ENCODE data around the gene YDJC.

YDJC gene

DNA sequence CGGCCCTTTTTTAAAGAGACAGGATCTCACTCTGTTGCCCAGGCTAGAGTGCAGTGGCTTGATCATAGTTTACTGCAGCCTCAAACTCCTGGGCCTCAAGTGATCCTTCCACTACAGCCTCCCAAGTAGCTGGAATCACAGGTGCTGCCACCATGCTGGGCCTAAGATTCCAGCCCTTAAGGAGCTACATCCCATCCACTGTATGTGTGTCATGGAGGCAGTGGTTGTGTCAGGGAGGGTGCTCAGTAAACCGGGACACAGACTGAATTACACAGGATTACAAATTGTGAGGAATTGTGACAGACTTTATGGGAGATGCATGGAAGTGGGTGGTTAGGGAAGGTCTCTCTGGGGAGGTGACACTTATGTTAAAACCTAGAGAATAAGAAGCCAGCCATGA, 33.9 kb upstream of the YDJC start:
- TF ChIP-seq, protein P1, sequence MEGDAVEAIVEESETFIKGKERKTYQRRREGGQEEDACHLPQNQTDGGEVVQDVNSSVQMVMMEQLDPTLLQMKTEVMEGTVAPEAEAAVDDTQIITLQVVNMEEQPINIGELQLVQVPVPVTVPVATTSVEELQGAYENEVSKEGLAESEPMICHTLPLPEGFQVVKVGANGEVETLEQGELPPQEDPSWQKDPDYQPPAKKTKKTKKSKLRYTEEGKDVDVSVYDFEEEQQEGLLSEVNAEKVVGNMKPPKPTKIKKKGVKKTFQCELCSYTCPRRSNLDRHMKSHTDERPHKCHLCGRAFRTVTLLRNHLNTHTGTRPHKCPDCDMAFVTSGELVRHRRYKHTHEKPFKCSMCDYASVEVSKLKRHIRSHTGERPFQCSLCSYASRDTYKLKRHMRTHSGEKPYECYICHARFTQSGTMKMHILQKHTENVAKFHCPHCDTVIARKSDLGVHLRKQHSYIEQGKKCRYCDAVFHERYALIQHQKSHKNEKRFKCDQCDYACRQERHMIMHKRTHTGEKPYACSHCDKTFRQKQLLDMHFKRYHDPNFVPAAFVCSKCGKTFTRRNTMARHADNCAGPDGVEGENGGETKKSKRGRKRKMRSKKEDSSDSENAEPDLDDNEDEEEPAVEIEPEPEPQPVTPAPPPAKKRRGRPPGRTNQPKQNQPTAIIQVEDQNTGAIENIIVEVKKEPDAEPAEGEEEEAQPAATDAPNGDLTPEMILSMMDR (IDR thresholded peaks at IDR 0.05; ENCODE audit: low read depth, low read length) = no peak
- TF ChIP-seq MYC (IDR thresholded peaks at IDR 0.05; ENCODE audit: low read depth, low read length) = no peak
- TF ChIP-seq POLR2A (IDR thresholded peaks at IDR 0.05; ENCODE audit: extremely low read depth, insufficient read length) = no peak
- TF ChIP-seq, protein P2, sequence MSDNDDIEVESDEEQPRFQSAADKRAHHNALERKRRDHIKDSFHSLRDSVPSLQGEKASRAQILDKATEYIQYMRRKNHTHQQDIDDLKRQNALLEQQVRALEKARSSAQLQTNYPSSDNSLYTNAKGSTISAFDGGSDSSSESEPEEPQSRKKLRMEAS (IDR thresholded peaks at IDR 0.05; ENCODE audit: low read depth, low read length) = no peak
- no peak overlapping the region for H3K4me3 ChIP-seq (ENCODE audit: low read depth, low read length)
- DNase-seq (ENCODE audit: low read depth) = no peak

DNA sequence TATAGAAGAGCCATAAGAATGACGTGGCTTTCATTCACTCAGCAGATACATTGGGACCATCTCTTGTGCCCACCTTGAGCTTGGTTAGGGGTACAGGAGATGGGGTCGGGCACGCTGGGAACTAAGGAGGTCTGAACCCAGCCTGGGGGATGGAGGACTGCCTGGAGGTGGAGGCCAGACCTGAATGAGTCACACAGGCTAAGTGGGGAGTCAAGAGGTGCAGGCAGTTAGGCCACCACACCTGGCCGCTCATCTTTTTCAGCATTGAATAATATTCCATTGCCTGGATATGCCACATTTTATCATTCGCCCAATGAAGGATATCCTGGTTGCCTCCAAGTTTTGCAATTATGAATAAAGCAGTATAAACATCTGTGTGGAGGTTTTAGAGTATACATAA, 32.2 kb upstream of the YDJC start:
- no peak for DNase-seq (ENCODE audit: low read depth)
- TF ChIP-seq POLR2A (IDR thresholded peaks at IDR 0.05; ENCODE audit: extremely low read depth, insufficient read length) (no peak), MYC (IDR thresholded peaks at IDR 0.05; ENCODE audit: low read depth, low read length) (no peak)
- TF ChIP-seq, protein P1 (IDR thresholded peaks at IDR 0.05; ENCODE audit: low read depth, low read length) = no peak
- TF ChIP-seq, protein P2 (IDR thresholded peaks at IDR 0.05; ENCODE audit: low read depth, low read length) = no peak
- H3K4me3 ChIP-seq (ENCODE audit: low read depth, low read length) = no peak overlapping the region

DNA sequence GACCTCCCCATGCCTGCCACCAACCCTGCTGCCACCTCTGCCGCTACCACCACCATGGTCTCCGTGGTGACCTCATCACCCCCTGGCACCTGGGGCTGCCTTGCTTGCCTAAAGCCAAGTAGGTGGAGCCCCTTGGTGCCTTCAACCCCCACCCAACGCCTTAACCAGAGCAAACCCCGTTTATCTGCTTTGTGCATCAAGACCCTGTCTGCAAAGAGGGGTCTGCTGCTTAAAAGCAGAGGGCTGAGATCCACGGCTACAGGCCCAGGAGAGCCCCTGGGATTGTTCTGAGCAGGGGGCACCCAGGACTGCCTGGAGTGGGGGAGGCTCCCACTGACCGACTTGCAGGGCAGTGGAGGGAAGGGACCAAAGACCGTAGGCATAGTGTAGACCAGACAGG, 31.1 kb upstream of the YDJC start:
- TF ChIP-seq, protein P1 (IDR thresholded peaks at IDR 0.05; ENCODE audit: low read depth, low read length) = no peak
- TF ChIP-seq MYC (IDR thresholded peaks at IDR 0.05; ENCODE audit: low read depth, low read length) = no peak
- no peak for TF ChIP-seq POLR2A (IDR thresholded peaks at IDR 0.05; ENCODE audit: extremely low read depth, insufficient read length)
- TF ChIP-seq, protein P2 (IDR thresholded peaks at IDR 0.05; ENCODE audit: low read depth, low read length) = no peak
- DNase-seq (ENCODE audit: low read depth) = no peak
- no peak overlapping the region for H3K4me3 ChIP-seq (ENCODE audit: low read depth, low read length)

DNA sequence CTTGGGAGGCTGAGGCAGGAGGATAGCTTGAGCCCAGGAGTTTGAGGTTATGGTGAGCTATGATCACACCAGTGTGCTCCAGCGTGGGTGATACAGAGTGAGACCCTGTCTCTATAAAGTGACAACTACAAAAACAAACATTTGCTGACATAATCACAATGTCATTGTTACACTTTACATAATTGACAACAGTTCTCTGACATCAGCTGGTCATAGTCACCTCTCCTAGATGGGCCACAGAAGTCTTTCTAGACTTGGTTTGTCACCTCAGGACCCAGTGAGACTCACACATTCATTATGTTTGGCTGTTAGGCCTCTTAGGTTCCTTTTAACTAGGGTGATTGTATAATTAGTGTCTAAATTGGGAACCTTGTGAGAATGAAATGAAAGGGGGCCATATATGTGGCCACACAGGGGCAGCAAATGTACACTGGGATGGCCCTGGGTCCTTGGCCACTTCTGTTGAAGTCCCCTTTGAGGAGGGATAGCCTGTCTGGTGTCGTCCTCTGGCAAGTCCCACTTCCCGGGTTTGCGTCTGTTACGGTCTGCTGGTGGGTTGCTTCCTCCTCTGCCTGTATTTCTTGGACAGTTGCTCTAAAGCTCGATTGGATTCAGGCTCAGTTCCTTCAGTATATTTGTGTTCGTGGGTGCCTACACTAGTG, 30.2 kb upstream of the YDJC start:
- no peak for TF ChIP-seq MYC (IDR thresholded peaks at IDR 0.05; ENCODE audit: low read depth, low read length)
- TF ChIP-seq, protein P1 (IDR thresholded peaks at IDR 0.05; ENCODE audit: low read depth, low read length) = no peak
- TF ChIP-seq, protein P2 (IDR thresholded peaks at IDR 0.05; ENCODE audit: low read depth, low read length) = no peak
- TF ChIP-seq POLR2A (IDR thresholded peaks at IDR 0.05; ENCODE audit: extremely low read depth, insufficient read length) = no peak
- DNase-seq (ENCODE audit: low read depth) = peak; percentile 28
- no peak overlapping the region for H3K4me3 ChIP-seq (ENCODE audit: low read depth, low read length)

DNA sequence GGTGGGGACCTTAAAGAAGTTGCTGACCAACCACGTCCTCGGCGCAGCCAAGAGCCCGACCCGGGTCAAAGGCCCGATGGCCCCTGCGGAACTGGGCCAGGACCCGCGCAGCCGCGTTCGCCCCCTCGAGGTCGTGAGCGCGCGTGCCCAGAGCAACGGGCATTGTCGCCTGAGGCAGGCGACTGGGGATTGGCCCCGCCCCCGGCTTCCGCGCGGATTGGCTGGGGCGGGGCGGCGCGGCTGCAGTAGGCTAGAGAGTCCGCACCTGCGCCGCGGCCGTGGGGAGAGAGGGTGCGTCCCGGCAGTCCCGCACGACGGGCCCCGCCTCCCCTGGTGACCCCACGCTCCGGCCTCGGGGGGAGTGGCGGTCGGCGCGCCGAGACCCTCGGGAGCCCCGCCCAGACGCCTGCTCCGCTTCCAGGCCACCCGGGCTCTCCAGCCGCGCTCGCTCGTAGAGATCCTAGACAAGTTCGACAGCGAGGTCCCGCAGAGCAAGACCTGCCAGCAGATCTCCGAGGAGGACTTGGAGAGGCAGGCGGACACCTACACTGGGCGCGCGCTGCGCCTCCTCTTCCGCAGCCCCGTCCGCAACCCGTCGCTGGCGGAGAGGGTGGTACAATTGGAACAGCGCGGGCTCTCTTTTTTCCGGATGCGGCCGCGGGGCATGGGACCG, 27.7 kb upstream of the YDJC start:
- peak; percentile 86 for DNase-seq (ENCODE audit: low read depth)
- TF ChIP-seq MYC (IDR thresholded peaks at IDR 0.05; ENCODE audit: low read depth, low read length) = no peak
- TF ChIP-seq, protein P2 (IDR thresholded peaks at IDR 0.05; ENCODE audit: low read depth, low read length) = peak; percentile 44
- peak; percentile 46 for TF ChIP-seq POLR2A (IDR thresholded peaks at IDR 0.05; ENCODE audit: extremely low read depth, insufficient read length)
- peak overlapping the region; percentile 45 for H3K4me3 ChIP-seq (ENCODE audit: low read depth, low read length)

DNA sequence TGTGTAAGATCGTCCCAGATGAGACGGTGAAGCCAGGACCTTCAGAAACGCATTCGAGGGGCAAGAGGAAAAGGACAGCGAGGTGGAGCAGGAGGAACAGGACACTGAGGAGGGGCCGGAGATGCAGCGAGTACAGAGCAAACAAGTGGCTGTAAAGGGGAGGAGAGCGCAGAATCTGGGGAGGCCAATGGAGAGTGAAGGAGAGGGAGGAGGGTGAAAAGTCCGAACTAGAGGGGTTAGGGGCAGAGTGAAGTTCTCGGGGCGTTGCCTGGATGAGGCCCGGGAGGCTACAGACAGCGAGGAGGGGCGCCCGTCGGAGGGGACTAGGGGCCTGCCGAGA, 27.2 kb upstream of the YDJC start:
- DNase-seq (ENCODE audit: low read depth) = no peak
- peak overlapping the region; percentile 32 for H3K4me3 ChIP-seq (ENCODE audit: low read depth, low read length)
- TF ChIP-seq POLR2A (IDR thresholded peaks at IDR 0.05; ENCODE audit: extremely low read depth, insufficient read length) (no peak), MYC (IDR thresholded peaks at IDR 0.05; ENCODE audit: low read depth, low read length) (no peak)
- TF ChIP-seq, protein P1 (IDR thresholded peaks at IDR 0.05; ENCODE audit: low read depth, low read length) = no peak
- TF ChIP-seq, protein P2 (IDR thresholded peaks at IDR 0.05; ENCODE audit: low read depth, low read length) = no peak
